Activated T-cell treated with anti-CD3 and anti-CD28 coated beads for 48 hours (primary cell): ENCODE measurements around the gene EXO1.

Experiments
- DNase-seq: peaks from one replicate; pipeline ENCODE4 v3.0.0-alpha.2; 2020; ENCODE audit warnings: low read depth

EXO1 gene

GRCh38 chr1:241891296-241891695, 43.3 kb downstream of the EXO1 start:
- no peak for DNase-seq

DNA sequence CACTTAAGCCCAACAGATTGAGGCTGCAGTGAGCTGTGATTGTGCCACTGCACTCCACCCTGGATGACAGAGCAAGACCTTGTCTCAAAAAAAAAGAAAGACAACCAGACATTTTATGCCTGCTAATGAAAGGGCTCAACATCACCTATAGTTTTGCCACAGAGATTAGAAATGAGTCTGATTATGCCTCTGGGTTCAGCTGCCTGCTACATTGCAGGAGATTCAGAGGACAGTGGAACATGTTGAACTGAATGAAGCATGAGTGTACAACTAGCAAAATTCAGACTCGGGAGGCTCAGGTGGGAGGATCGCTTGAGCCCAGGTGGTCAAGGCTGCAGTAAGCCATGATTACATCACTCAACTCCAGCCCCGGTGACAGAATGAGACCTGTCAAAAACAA, 46.0 kb downstream of the EXO1 start:
- DNase-seq: no peak

DNA sequence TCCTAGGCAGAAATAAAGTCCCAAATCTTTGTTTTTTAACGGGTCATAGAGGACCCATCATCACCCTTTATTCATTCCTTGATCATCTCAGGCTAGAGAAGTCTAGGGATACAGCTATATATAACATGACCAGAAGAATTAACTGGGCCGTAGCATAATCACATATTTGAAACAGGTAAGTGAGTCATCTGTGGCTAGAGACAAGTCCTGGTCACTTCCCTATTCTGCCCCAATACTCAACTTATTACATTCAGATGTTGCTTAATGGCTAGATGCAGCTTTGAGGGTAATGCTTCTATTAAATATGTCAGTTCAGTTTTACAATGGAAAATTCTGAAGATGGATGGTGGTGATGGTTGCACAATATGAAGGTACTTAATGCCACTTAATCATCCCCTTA, 47.0 kb downstream of the EXO1 start:
- no peak for DNase-seq

DNA sequence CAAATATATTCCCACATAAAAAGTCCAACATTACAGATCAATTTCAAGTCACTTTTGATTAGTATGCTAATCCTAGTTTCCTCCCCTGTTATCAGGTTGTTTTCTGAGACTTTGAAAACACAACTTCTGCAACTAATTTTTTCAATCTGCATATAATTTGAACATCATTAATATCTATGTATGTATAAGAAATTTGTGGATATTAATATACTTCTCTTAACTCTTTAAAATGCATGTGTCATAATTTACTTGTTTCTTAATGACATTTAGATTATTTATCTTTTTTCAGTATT, 48.6 kb downstream of the EXO1 start:
- DNase-seq: no peak

DNA sequence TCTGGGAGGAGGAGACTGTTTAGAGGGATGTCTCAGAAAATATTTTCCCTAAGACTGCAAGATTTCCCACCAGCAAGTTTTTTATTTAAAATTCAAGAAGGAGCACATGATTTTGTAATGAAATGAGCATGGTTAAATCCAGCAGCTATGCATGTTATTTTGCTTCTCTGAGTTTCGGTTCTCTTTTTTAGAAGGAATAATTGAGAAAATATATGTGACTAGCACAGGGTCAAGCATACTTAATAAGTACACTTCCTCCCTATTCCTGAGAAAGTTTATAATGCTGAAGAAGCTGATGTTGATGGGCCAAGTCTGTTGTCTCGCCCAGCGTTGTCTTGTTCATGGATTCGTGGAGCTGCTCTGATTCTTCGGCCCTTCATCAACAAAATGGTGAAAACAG, 51.2 kb downstream of the EXO1 start:
- no peak for DNase-seq

- no peak for DNase-seq
Measured at GRCh38 chr1:241900381-241900780, 52.4 kb downstream of the EXO1 start.

GRCh38 chr1:241902391-241903065, 54.5 kb downstream of the EXO1 start:
- no peak for DNase-seq

DNA sequence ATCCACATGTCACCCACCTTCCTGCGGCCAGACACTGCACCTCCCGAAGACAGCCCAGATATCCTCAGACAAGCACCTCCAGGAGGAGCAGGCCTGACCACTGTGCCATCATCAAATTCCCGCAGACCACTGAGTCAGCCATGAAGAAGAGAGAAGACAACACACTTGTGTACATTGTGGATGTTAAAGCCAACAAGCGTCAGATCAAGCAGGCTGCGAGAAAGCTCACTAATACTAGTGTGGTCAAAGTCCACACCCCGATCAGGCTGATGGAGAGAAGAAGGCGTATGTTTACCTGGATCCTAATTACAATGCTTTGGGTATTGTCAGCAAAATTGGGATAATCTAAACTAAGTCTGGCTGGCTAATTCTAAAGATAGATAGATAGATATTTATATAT, 68.2 kb downstream of the EXO1 start:
- DNase-seq: no peak

DNA sequence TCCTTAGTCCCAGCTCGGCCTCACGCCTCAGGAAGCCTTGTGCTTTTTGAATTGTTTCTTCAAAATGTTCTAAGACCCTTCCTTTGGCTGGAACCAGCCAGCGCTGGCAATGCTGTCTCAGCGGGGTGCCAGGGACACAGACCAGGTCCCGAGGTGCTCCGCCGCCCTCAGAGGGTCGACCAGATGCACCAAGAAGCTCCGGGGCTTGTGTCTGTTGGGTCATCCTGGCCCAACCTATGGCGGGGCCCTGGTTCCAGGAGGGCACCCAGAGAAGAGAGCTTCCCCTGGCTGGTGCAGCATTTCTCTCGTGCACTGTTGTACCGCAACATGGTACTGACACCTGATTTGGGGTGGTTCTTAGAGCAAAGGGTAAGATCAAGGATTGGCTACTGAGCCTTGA, 69.5 kb downstream of the EXO1 start:
- DNase-seq: no peak

DNA sequence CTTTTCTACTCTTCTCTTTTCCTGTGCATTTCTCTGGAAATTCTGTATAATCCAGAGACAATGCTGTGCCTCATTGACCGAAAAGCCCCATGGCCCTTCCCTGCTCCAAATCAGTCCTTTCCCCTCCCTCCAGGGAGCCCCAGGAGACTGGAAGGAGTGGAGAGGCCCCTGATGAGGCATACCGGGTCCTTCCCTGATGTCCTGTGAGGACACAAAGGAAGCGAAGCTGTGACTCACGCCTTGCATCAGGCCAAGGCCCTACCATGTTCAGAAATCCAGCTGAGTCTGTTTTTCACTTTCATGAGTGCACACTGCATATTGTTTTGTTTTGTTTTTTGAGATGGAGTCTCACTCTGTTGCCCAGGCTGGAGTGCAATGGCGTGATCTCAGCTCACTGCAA, 70.9 kb downstream of the EXO1 start:
- DNase-seq: no peak

DNA sequence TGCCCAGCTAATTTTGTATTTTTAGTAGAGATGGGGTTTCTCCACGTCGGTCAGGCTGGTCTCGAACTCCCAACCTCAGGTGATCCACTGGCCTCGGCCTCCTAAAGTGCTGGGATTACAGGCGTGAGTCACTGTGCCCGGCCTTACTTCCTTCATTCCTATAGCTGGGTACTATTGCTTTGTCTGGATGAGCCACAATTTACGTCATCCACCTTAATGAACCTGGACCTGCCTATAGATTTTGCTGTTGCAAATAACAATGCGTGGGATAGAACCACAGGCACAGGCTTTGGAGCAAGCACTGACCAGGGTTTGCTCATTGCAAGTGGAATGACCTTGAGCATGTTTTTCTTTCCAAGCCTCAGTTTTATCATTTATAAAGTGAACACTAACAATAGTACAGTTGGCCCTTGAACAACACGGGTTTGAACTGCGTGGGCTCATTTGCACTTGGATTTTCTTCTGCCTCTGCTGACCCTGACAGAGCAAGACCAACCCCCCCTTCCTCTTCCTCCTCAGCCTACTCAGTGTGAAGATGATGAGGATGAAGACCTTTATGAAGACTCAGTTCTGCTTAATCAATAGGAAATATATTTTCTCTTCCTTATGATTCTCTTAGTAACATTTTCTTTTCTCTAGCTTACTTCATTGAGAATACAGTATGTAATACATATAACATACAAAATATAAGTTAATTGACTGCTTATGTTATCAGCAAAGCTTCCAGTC, 76.2 kb downstream of the EXO1 start:
- DNase-seq: no peak

GRCh38 chr1:241926141-241926540, 78.1 kb downstream of the EXO1 start:
- no peak for DNase-seq

GRCh38 chr1:241927321-241927720, 79.3 kb downstream of the EXO1 start:
- no peak for DNase-seq

GRCh38 chr1:241932845-241933244, 84.8 kb downstream of the EXO1 start:
- DNase-seq: no peak

DNA sequence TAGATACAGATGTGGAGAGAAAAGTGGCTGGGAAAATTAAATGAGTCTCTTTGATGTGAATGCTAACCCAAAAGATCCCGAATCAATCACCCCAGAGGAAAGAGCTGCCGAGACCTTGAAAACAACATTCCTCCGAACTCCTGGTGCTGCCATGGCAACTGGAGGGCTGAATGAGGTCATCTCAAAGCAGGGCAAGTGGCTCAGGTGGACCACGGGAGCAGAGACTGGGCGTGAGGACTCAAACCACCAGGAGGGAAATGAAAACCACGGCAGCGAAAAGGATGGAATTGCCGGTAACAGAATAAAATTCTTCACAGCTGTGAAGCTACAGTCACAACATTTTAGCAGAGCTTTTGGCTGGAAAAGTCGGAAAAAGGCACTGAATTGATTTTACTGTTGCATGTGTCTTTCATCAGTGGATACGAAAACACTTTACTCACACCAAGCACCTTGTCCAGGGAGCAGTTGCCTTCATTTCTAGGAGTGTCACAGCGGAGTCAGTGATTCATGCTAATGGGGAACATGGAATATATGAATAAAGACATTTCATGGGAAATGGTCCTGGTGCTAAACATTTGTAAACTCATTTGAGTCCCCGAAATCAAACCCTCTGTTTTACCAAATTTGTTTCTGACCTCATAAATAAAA, 86.3 kb downstream of the EXO1 start:
- no peak for DNase-seq

DNA sequence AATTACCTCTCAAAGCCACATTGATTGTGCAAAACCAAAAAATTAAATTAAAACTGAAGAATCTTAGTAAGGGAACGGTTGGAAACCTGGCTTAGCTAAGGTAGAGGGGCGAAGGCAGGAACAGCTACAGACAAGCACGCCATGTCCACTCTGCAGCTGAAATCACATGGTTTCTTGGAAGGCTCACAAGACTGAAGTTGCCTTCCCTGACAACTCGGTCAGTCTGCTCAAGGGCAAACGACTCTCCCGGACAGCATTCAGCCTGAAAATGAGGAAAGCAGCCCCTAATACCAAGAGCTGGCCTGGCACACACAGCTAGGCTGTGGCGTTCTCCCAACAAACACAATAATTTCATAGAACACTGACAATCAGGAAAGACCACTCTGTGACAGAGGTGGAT, 86.9 kb downstream of the EXO1 start:
- DNase-seq: no peak
